ENCODE measurements around the gene PLEKHG4. TPM values are rescaled to one million over a fixed set of nuclear protein-coding genes. Genes with fewer than 3 reads are reported as not detected.

Gene PLEKHG4
- total and polyA plus RNA-seq, 10 of the 15 experiments (the other 5 are each of a cell fraction or from before 2014, with no cell fraction given): 0.14 to 2.6 (median 0.99) TPM

DNA sequence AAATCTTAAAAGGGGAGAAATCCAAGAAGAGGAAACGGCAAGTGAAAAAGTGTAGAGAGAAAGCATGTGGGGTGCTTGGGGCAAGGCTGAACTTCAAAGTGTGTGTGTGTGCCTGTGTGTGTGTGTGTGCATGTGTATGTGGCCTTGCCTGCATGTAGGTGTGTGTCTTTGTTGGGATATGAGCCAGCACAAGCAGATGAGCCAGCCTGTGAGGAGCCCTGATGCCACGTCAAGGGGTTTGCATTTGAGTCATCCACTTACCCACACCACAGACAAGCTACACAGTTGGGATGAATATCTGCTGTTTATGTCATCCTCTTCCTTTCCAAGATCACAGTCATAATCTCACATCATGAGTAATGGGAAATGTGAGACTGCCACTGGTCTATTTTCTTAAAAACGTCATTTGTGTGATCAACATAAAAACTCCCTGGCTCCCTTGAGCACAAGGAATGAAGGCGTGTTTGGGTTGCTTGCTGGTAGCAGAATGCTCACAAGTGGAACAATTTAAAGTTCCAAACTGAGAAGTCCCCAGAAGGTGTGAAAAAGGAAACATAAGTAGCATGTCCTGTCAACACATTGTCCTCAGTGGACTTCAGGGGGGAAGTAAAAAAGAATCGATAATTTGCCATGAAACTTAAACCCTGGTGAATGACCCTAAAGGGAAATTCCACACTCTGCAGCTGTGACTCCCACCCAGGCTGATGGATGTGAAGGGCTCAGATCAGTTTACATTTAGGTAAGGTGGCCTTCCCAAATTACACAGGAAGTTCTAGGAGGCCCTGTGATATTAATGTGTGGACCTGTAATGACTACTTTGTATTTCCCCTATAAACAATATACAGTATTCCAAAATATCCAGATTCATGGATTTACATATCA, 32.5 kb downstream of the PLEKHG4 start (continued):
- TF ChIP-seq, protein P1, sequence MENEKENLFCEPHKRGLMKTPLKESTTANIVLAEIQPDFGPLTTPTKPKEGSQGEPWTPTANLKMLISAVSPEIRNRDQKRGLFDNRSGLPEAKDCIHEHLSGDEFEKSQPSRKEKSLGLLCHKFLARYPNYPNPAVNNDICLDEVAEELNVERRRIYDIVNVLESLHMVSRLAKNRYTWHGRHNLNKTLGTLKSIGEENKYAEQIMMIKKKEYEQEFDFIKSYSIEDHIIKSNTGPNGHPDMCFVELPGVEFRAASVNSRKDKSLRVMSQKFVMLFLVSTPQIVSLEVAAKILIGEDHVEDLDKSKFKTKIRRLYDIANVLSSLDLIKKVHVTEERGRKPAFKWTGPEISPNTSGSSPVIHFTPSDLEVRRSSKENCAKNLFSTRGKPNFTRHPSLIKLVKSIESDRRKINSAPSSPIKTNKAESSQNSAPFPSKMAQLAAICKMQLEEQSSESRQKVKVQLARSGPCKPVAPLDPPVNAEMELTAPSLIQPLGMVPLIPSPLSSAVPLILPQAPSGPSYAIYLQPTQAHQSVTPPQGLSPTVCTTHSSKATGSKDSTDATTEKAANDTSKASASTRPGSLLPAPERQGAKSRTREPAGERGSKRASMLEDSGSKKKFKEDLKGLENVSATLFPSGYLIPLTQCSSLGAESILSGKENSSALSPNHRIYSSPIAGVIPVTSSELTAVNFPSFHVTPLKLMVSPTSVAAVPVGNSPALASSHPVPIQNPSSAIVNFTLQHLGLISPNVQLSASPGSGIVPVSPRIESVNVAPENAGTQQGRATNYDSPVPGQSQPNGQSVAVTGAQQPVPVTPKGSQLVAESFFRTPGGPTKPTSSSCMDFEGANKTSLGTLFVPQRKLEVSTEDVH (IDR thresholded peaks at IDR 0.05; ENCODE audit: low read depth, partially characterized antibody): no peak
- TF ChIP-seq MYC (IDR thresholded peaks at IDR 0.05; ENCODE audit: insufficient read depth, insufficient read length, insufficient replicate concordance, low read length, severe bottlenecking) (no peak), POU2F2 (IDR thresholded peaks at IDR 0.05; ENCODE audit: borderline replicate concordance, low read depth, low read length) (peak; percentile 67; the same call in 2 of the 3 replicates), TARDBP (IDR thresholded peaks at IDR 0.05; ENCODE audit: borderline replicate concordance) (peak; percentile 30; the same call in 1 of the 2 replicates), RBBP5 (conservative IDR thresholded peaks at IDR 0.05) (no peak), ZNF207 (IDR thresholded peaks at IDR 0.05; ENCODE audit: borderline replicate concordance) (no peak), FOXK2 (IDR thresholded peaks at IDR 0.05) (peak; percentile 54; the same call in 1 of the 2 replicates), ATF7 (IDR thresholded peaks at IDR 0.05; ENCODE audit: low read depth) (peak; percentile 97), SREBF2 (IDR thresholded peaks at IDR 0.05; ENCODE audit: low read length) (no peak), PAX8 (IDR thresholded peaks at IDR 0.05) (no peak), SREBF1 (IDR thresholded peaks at IDR 0.05; ENCODE audit: low read length) (no peak), ZSCAN29 (IDR thresholded peaks at IDR 0.05) (no peak)
- TF ChIP-seq, protein P2, sequence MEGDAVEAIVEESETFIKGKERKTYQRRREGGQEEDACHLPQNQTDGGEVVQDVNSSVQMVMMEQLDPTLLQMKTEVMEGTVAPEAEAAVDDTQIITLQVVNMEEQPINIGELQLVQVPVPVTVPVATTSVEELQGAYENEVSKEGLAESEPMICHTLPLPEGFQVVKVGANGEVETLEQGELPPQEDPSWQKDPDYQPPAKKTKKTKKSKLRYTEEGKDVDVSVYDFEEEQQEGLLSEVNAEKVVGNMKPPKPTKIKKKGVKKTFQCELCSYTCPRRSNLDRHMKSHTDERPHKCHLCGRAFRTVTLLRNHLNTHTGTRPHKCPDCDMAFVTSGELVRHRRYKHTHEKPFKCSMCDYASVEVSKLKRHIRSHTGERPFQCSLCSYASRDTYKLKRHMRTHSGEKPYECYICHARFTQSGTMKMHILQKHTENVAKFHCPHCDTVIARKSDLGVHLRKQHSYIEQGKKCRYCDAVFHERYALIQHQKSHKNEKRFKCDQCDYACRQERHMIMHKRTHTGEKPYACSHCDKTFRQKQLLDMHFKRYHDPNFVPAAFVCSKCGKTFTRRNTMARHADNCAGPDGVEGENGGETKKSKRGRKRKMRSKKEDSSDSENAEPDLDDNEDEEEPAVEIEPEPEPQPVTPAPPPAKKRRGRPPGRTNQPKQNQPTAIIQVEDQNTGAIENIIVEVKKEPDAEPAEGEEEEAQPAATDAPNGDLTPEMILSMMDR (IDR thresholded peaks at IDR 0.05 in 2 of 3, conservative IDR thresholded peaks at IDR 0.05 in 1 of 3; ENCODE audit: control insufficient read depth in 2 of 3, extremely low read depth in 1 of 3, insufficient read depth in 1 of 3, low read depth in 3 of 3, low read length in 3 of 3): no peak
- TF ChIP-seq, protein P3, sequence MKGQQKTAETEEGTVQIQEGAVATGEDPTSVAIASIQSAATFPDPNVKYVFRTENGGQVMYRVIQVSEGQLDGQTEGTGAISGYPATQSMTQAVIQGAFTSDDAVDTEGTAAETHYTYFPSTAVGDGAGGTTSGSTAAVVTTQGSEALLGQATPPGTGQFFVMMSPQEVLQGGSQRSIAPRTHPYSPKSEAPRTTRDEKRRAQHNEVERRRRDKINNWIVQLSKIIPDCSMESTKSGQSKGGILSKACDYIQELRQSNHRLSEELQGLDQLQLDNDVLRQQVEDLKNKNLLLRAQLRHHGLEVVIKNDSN (IDR thresholded peaks at IDR 0.05; ENCODE audit: borderline replicate concordance, extremely low read length, insufficient read depth, low read depth, low read length): no peak
- TF ChIP-seq, protein P4, sequence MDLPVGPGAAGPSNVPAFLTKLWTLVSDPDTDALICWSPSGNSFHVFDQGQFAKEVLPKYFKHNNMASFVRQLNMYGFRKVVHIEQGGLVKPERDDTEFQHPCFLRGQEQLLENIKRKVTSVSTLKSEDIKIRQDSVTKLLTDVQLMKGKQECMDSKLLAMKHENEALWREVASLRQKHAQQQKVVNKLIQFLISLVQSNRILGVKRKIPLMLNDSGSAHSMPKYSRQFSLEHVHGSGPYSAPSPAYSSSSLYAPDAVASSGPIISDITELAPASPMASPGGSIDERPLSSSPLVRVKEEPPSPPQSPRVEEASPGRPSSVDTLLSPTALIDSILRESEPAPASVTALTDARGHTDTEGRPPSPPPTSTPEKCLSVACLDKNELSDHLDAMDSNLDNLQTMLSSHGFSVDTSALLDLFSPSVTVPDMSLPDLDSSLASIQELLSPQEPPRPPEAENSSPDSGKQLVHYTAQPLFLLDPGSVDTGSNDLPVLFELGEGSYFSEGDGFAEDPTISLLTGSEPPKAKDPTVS (IDR thresholded peaks at IDR 0.05; ENCODE audit: low read depth, low read length): no peak
- TF ChIP-seq, protein P5, sequence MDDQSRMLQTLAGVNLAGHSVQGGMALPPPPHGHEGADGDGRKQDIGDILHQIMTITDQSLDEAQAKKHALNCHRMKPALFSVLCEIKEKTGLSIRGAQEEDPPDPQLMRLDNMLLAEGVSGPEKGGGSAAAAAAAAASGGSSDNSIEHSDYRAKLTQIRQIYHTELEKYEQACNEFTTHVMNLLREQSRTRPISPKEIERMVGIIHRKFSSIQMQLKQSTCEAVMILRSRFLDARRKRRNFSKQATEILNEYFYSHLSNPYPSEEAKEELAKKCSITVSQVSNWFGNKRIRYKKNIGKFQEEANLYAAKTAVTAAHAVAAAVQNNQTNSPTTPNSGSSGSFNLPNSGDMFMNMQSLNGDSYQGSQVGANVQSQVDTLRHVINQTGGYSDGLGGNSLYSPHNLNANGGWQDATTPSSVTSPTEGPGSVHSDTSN (IDR thresholded peaks at IDR 0.05; ENCODE audit: insufficient replicate concordance, low read depth, low read length): no peak
